Right renal pelvis (tissue), 4 donors: ENCODE measurements around the gene ATXN1. TPM values are rescaled to one million over a fixed set of nuclear protein-coding genes. Genes with fewer than 3 reads are reported as not detected.
"Not testable (repeated sequence)": the region's sequence is repeated elsewhere in the genome, so short reads cannot be mapped to it uniquely, and the experiment has no call there.

Experiments
- DNase-seq, 4 donors: peaks; one replicate each; pipeline ENCODE4 v3.0.0-alpha.2; 2013; ENCODE audit warnings: low read depth in 4 of 4, low spot score in 3 of 4, missing footprints in 1 of 4
- polyA plus RNA-seq, 4 donors: library from polyadenylated mRNA; unstranded; fragments of 120-200 nt; gene quantifications; one replicate each; pipeline ENCODE4 v1.2.1, GENCODE V29; 2013; ENCODE audit not compliant: insufficient read length in 4 of 4

ATXN1 gene
- polyA plus RNA-seq, 4 donors = 17.2 to 22.0 (median 20.8) TPM

GRCh38 chr6:16409531-16410441, 351.5 kb downstream of the ATXN1 start:
- no peak for DNase-seq

GRCh38 chr6:16408766-16409165, 352.5 kb downstream of the ATXN1 start:
- no peak for DNase-seq

GRCh38 chr6:16406966-16407365, 354.3 kb downstream of the ATXN1 start:
- DNase-seq = no peak

- DNase-seq = not testable (repeated sequence)
Measured at GRCh38 chr6:16406538-16406937, 354.7 kb downstream of the ATXN1 start.

- no peak for DNase-seq
Measured at GRCh38 chr6:16405375-16405774, 355.9 kb downstream of the ATXN1 start.

- DNase-seq = no peak
Measured at GRCh38 chr6:16404456-16404855, 356.8 kb downstream of the ATXN1 start.

GRCh38 chr6:16403831-16404230, 357.4 kb downstream of the ATXN1 start:
- no peak for DNase-seq

- DNase-seq = no peak
Measured at GRCh38 chr6:16402581-16402900, 358.7 kb downstream of the ATXN1 start.

- no peak for DNase-seq
Measured at GRCh38 chr6:16400248-16400760, 361.0 kb downstream of the ATXN1 start.

- no peak for DNase-seq
Measured at GRCh38 chr6:16399695-16400094, 361.6 kb downstream of the ATXN1 start.

GRCh38 chr6:16399158-16399557, 362.1 kb downstream of the ATXN1 start:
- no peak for DNase-seq

- DNase-seq = no peak
Measured at GRCh38 chr6:16398587-16398986, 362.7 kb downstream of the ATXN1 start.

GRCh38 chr6:16397623-16398022, 363.6 kb downstream of the ATXN1 start:
- no peak for DNase-seq

- DNase-seq = no peak
Measured at GRCh38 chr6:16396497-16397319, 364.6 kb downstream of the ATXN1 start.

GRCh38 chr6:16394632-16395031, 366.6 kb downstream of the ATXN1 start:
- DNase-seq = no peak

GRCh38 chr6:16393326-16393725, 367.9 kb downstream of the ATXN1 start:
- DNase-seq = no peak

GRCh38 chr6:16392010-16392409, 369.2 kb downstream of the ATXN1 start:
- no peak for DNase-seq

GRCh38 chr6:16391451-16391912, 369.8 kb downstream of the ATXN1 start:
- no peak for DNase-seq

GRCh38 chr6:16390909-16391450, 370.3 kb downstream of the ATXN1 start:
- DNase-seq = not testable (repeated sequence)

- no peak for DNase-seq
Measured at GRCh38 chr6:16389642-16390041, 371.6 kb downstream of the ATXN1 start.

GRCh38 chr6:16388488-16388887, 372.8 kb downstream of the ATXN1 start:
- no peak for DNase-seq
